RWPE1 (cell line): ENCODE data around the gene AGBL1.

ENCODE experiments used
- CTCF ChIA-PET: fragments of 350-600 bp; sonication (Branson Sonifier 250); formaldehyde crosslinking; extraction: SDS; loops from one replicate; lab custom pipeline; 2021; lab: Yijun Ruan, JAX
- POLR2A ChIA-PET: fragments of 400-600 bp; formaldehyde crosslinking; extraction: SDS; loops from one replicate; lab custom pipeline; 2020; ENCODE audit warnings: antibody characterized with exemption; ENCODE audit not compliant: low non-redundant PET; lab: Yijun Ruan, JAX
- DNase-seq: peaks from one replicate; pipeline ENCODE4 v3.0.0; 2012; ENCODE audit warnings: low spot score
- H3K27ac ChIP-seq: fragments of 450-650 bp; 2 replicates; pipeline ENCODE4 v1.5.1; 2017
- CTCF ChIP-seq: fragments of 450-650 bp; conservative IDR thresholded peaks from 2 replicates; pipeline ENCODE4 v1.5.1; 2017; ENCODE audit warnings: low read depth, mild to moderate bottlenecking

Gene AGBL1

GRCh38 chr15:86799226-86799625 lies 719.6 kb downstream of the AGBL1 start:
- TF ChIP-seq CTCF = no peak
- POLR2A ChIA-PET = no interaction called here
- no peak for DNase-seq
- H3K27ac ChIP-seq = no peak overlapping the region
- CTCF ChIA-PET = no interaction called here

GRCh38 chr15:86802244-86802643 lies 722.6 kb downstream of the AGBL1 start:
- ChIA-PET POLR2A (no interaction called here), CTCF (interaction anchor here (0.7 kb wide), 1 partner anchor 821 kb away, joined by 3 read pairs; no protein-coding TSS in a partner anchor)
- no peak for TF ChIP-seq CTCF

GRCh38 chr15:86804406-86804805 lies 724.7 kb downstream of the AGBL1 start:
- TF ChIP-seq CTCF = no peak
- ChIA-PET CTCF (no interaction called here), POLR2A (no interaction called here)
- no peak overlapping the region for H3K27ac ChIP-seq
- DNase-seq = no peak

More at GRCh38 chr15:86802244-86802643, 722.6 kb downstream of the AGBL1 start:
- DNase-seq = no peak
- no peak overlapping the region for H3K27ac ChIP-seq

- ChIA-PET POLR2A (no interaction called here), CTCF (interaction anchor here (0.5 to 0.8 kb wide), 3 partner anchors 154 to 1263 kb away, joined by 3 to 4 read pairs (median 3); no protein-coding TSS in a partner anchor)
These were observed 730.7 kb downstream of the AGBL1 start for GRCh38 chr15:86810329-86810728.

GRCh38 chr15:86813892-86814291 lies 734.2 kb downstream of the AGBL1 start:
- POLR2A ChIA-PET = no interaction called here
- CTCF ChIA-PET = interaction anchor here (0.7 kb wide), 1 partner anchor 168 kb away, joined by 4 read pairs; no protein-coding TSS in a partner anchor
- no peak overlapping the region for H3K27ac ChIP-seq
- no peak for DNase-seq
- TF ChIP-seq CTCF = no peak

More at GRCh38 chr15:86810329-86810728, 730.7 kb downstream of the AGBL1 start:
- DNase-seq = no peak
- no peak for TF ChIP-seq CTCF
- no peak overlapping the region for H3K27ac ChIP-seq

GRCh38 chr15:86829245-86829644 lies 749.6 kb downstream of the AGBL1 start:
- POLR2A ChIA-PET = no interaction called here
- CTCF ChIA-PET = no interaction called here
- DNase-seq = no peak
- no peak overlapping the region for H3K27ac ChIP-seq
- no peak for TF ChIP-seq CTCF

- peak; percentile 4 for DNase-seq
- ChIA-PET POLR2A (no interaction called here), CTCF (interaction anchor here (0.5 to 0.6 kb wide), 2 partner anchors 26 to 50 kb away, joined by 3 read pairs; no protein-coding TSS in a partner anchor)
- no peak for TF ChIP-seq CTCF
- H3K27ac ChIP-seq = no peak overlapping the region
These were observed 750.6 kb downstream of the AGBL1 start for GRCh38 chr15:86830304-86830703.
